Measurements from ENCODE around the gene RNASE12. TPM values are rescaled to one million over a fixed set of nuclear protein-coding genes. Genes with fewer than 3 reads are reported as not detected.

The RNASE12 gene
- total and polyA plus RNA-seq, 9 of the 15 experiments (the other 6 are each of a cell fraction or from before 2014, with no cell fraction given) = 0.24 TPM; not detected in 8

DNA sequence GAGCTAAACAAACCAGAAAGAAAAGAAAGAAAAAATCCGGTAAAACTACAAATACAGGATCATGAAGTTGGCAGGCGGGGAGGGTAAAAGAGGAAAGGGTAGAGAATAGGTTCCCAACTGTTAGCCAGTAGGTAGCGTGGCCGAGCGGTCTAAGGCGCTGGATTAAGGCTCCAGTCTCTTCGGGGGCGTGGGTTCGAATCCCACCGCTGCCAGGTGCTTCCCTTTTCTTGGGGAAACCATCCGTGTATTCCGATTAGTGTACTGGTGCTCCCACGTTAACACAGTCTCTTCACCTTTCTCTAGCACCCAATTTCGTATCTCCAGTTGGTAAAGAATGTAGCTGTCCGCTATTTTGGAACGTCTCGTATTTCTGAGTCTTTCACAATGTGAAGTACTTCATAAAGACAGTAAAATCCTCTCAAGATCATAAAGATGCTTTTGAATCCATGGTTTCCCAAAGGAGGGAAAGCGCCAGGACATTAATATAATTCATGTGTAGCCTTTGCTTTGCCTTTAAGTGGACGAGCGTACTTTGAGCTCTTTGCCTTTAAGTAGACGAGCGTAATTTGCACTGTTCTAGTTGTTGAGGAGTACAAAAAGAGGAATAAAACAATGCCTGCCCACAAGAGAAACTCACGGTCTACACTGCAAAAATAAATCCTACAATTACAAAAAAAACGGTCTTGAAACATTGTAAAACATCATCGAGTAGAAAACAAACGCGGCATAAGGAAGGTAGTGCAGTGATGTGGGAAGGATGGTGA is 19.0 kb upstream of the RNASE12 start (continued):
- TF ChIP-seq ZKSCAN8 (CRISPR knock-in tag; IDR thresholded peaks at IDR 0.05) (0 out of 2 replicates have a peak, but pooled peaks have one; percentile 31), ZNF239 (CRISPR knock-in tag; IDR thresholded peaks at IDR 0.05) (no peak), DACH1 (IDR thresholded peaks at IDR 0.05; ENCODE audit: partially characterized antibody) (no peak), ZNF707 (CRISPR knock-in tag; conservative IDR thresholded peaks at IDR 0.05) (no peak), ZNF583 (CRISPR knock-in tag; IDR thresholded peaks at IDR 0.05) (no peak), ZNF23 (CRISPR knock-in tag; IDR thresholded peaks at IDR 0.05) (no peak), BHLHE40 (IDR thresholded peaks at IDR 0.05; ENCODE audit: low read length) (no peak), GMEB1 (CRISPR knock-in tag; IDR thresholded peaks at IDR 0.05) (no peak), TEAD4 (IDR thresholded peaks at IDR 0.05; ENCODE audit: low read length) (peak; percentile 73), TEAD4 (CRISPR knock-in tag; IDR thresholded peaks at IDR 0.05; ENCODE audit: borderline replicate concordance) (no peak), SRSF3 (IDR thresholded peaks at IDR 0.05; ENCODE audit: insufficient read depth, low read length) (no peak), ESRRA (IDR thresholded peaks at IDR 0.05; ENCODE audit: borderline replicate concordance, low read depth) (no peak), ZNF197 (CRISPR knock-in tag; IDR thresholded peaks at IDR 0.05; ENCODE audit: low read depth) (no peak), PURB (CRISPR knock-in tag; IDR thresholded peaks at IDR 0.05; ENCODE audit: low read depth) (no peak), ZNF436 (CRISPR knock-in tag; IDR thresholded peaks at IDR 0.05) (no peak), KLF1 (tag; IDR thresholded peaks at IDR 0.05) (no peak), MAFF (IDR thresholded peaks at IDR 0.05; ENCODE audit: low read length) (no peak), PYGO2 (tag; IDR thresholded peaks at IDR 0.05) (no peak), ZNF165 (CRISPR knock-in tag; IDR thresholded peaks at IDR 0.05; ENCODE audit: borderline replicate concordance) (no peak), XRCC3 (IDR thresholded peaks at IDR 0.05) (no peak)
- TF ChIP-seq, protein P1, sequence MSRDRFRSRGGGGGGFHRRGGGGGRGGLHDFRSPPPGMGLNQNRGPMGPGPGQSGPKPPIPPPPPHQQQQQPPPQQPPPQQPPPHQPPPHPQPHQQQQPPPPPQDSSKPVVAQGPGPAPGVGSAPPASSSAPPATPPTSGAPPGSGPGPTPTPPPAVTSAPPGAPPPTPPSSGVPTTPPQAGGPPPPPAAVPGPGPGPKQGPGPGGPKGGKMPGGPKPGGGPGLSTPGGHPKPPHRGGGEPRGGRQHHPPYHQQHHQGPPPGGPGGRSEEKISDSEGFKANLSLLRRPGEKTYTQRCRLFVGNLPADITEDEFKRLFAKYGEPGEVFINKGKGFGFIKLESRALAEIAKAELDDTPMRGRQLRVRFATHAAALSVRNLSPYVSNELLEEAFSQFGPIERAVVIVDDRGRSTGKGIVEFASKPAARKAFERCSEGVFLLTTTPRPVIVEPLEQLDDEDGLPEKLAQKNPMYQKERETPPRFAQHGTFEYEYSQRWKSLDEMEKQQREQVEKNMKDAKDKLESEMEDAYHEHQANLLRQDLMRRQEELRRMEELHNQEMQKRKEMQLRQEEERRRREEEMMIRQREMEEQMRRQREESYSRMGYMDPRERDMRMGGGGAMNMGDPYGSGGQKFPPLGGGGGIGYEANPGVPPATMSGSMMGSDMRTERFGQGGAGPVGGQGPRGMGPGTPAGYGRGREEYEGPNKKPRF (IDR thresholded peaks at IDR 0.05; ENCODE audit: low read depth, low read length) = no peak
- TF ChIP-seq, protein P2, sequence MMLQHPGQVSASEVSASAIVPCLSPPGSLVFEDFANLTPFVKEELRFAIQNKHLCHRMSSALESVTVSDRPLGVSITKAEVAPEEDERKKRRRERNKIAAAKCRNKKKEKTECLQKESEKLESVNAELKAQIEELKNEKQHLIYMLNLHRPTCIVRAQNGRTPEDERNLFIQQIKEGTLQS (IDR thresholded peaks at IDR 0.05) = no peak
- TF ChIP-seq, protein P2 (CRISPR knock-in tag; conservative IDR thresholded peaks at IDR 0.05) = no peak
- TF ChIP-seq, protein P3, sequence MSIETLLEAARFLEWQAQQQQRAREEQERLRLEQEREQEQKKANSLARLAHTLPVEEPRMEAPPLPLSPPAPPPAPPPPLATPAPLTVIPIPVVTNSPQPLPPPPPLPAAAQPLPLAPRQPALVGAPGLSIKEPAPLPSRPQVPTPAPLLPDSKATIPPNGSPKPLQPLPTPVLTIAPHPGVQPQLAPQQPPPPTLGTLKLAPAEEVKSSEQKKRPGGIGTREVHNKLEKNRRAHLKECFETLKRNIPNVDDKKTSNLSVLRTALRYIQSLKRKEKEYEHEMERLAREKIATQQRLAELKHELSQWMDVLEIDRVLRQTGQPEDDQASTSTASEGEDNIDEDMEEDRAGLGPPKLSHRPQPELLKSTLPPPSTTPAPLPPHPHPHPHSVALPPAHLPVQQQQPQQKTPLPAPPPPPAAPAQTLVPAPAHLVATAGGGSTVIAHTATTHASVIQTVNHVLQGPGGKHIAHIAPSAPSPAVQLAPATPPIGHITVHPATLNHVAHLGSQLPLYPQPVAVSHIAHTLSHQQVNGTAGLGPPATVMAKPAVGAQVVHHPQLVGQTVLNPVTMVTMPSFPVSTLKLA (conservative IDR thresholded peaks at IDR 0.05) = no peak

All from K562 (cell line).